ENCODE measurements around the gene RAMP3. TPM values are rescaled to one million over a fixed set of nuclear protein-coding genes. Genes with fewer than 3 reads are reported as not detected.

Gene RAMP3
- total and polyA plus RNA-seq, 10 of the 15 experiments (the other 5 are each of a cell fraction or from before 2014, with no cell fraction given): not detected

- intact Hi-C loops (cut with micrococcal nuclease; ENCODE audit: unreplicated experiment): no loop called here
- Histone ChIP-seq H4K20me1 (ENCODE audit: control insufficient read depth, insufficient read depth) (no peaks in the 10 kb centered on the region), H3K27me3 (replicated peaks in 1 of 2; ENCODE audit: control insufficient read depth in 2 of 2, insufficient read depth in 2 of 2, low read length in 1 of 2) (no peaks in the 10 kb centered on the region; a peak in 1 of 4 replicates), H3K9me3 (replicated peaks; ENCODE audit: control insufficient read depth, insufficient read depth, low read length) (no peaks in the 10 kb centered on the region; the same call in 2 of the 3 replicates), H3K4me3 (no peak overlapping the region), H2AFZ (ENCODE audit: control insufficient read depth, low read depth, low read length) (no peak overlapping the region), H3K4me1 (ENCODE audit: control insufficient read depth, insufficient read depth, low read length) (peaks cover 3% of the 10 kb centered on the region; the same call in 1 of the 2 replicates), H3K79me2 (ENCODE audit: control insufficient read depth, insufficient read depth, low read length) (no peaks in the 10 kb centered on the region), H3K9ac (ENCODE audit: control insufficient read depth, insufficient read depth, low read length) (no peak overlapping the region), H3K4me2 (ENCODE audit: control insufficient read depth, insufficient read depth) (no peak overlapping the region), H3K27ac (ENCODE audit: control insufficient read depth, insufficient read depth) (no peak overlapping the region), H3K36me3 (ENCODE audit: control insufficient read depth in 2 of 2, insufficient read depth in 2 of 2, low read length in 1 of 2) (no peaks in the 10 kb centered on the region)
- in situ Hi-C loops (cut with MboI): no loop called here
- no peak for DNase-seq (ENCODE audit: low read depth, low spot score)
- POLR2A ChIA-PET: no interaction called here
- RAD21 ChIA-PET (ENCODE audit: unreplicated experiment): no interaction called here
- no peak for FAIRE-seq
- no peak for ATAC-seq
- CTCF ChIA-PET: interaction anchor here (0.6 kb wide), 1 partner anchor 163 kb away, joined by 3 read pairs; no protein-coding TSS in a partner anchor
- WGBS (ENCODE audit: insufficient coverage, insufficient replicate concordance, low lambda C conversion rate, missing lambda C conversion rate): 32% methylated on average over 7 of the region's 7 CpGs
- SMC1A ChIA-PET (ENCODE audit: uncharacterized antibody, unreplicated experiment): no interaction called here
- no TSS peak for BruUV-seq (replicated peaks)
- TF ChIP-seq POLR2AphosphoS2 (IDR thresholded peaks at IDR 0.05; ENCODE audit: low read depth, low read length) (no peak), SMAD5 (IDR thresholded peaks at IDR 0.05; ENCODE audit: low read depth) (no peak), IKZF1 (conservative IDR thresholded peaks at IDR 0.05) (no peak), SMAD1 (IDR thresholded peaks at IDR 0.05; ENCODE audit: low read depth, partially characterized antibody) (no peak), HDAC2 (IDR thresholded peaks at IDR 0.05) (no peak), CHD1 (IDR thresholded peaks at IDR 0.05; ENCODE audit: low read depth, low read length) (no peak), RFX5 (IDR thresholded peaks at IDR 0.05; ENCODE audit: low read depth, low read length) (no peak), RAD21 (IDR thresholded peaks at IDR 0.05; ENCODE audit: insufficient read depth, low read depth, low read length) (no peak), ZNF274 (IDR thresholded peaks at IDR 0.05; ENCODE audit: insufficient read depth, insufficient read length) (no peak), NKRF (conservative IDR thresholded peaks at IDR 0.05) (no peak), NBN (IDR thresholded peaks at IDR 0.05) (no peak)
- TF ChIP-seq, protein P1, sequence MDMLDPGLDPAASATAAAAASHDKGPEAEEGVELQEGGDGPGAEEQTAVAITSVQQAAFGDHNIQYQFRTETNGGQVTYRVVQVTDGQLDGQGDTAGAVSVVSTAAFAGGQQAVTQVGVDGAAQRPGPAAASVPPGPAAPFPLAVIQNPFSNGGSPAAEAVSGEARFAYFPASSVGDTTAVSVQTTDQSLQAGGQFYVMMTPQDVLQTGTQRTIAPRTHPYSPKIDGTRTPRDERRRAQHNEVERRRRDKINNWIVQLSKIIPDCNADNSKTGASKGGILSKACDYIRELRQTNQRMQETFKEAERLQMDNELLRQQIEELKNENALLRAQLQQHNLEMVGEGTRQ (IDR thresholded peaks at IDR 0.05; ENCODE audit: borderline replicate concordance, low read depth, low read length): no peak
- TF ChIP-seq, protein P2, sequence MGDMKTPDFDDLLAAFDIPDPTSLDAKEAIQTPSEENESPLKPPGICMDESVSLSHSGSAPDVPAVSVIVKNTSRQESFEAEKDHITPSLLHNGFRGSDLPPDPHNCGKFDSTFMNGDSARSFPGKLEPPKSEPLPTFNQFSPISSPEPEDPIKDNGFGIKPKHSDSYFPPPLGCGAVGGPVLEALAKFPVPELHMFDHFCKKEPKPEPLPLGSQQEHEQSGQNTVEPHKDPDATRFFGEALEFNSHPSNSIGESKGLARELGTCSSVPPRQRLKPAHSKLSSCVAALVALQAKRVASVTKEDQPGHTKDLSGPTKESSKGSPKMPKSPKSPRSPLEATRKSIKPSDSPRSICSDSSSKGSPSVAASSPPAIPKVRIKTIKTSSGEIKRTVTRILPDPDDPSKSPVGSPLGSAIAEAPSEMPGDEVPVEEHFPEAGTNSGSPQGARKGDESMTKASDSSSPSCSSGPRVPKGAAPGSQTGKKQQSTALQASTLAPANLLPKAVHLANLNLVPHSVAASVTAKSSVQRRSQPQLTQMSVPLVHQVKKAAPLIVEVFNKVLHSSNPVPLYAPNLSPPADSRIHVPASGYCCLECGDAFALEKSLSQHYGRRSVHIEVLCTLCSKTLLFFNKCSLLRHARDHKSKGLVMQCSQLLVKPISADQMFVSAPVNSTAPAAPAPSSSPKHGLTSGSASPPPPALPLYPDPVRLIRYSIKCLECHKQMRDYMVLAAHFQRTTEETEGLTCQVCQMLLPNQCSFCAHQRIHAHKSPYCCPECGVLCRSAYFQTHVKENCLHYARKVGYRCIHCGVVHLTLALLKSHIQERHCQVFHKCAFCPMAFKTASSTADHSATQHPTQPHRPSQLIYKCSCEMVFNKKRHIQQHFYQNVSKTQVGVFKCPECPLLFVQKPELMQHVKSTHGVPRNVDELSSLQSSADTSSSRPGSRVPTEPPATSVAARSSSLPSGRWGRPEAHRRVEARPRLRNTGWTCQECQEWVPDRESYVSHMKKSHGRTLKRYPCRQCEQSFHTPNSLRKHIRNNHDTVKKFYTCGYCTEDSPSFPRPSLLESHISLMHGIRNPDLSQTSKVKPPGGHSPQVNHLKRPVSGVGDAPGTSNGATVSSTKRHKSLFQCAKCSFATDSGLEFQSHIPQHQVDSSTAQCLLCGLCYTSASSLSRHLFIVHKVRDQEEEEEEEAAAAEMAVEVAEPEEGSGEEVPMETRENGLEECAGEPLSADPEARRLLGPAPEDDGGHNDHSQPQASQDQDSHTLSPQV (IDR thresholded peaks at IDR 0.05): no peak
- TF ChIP-seq, protein P3, sequence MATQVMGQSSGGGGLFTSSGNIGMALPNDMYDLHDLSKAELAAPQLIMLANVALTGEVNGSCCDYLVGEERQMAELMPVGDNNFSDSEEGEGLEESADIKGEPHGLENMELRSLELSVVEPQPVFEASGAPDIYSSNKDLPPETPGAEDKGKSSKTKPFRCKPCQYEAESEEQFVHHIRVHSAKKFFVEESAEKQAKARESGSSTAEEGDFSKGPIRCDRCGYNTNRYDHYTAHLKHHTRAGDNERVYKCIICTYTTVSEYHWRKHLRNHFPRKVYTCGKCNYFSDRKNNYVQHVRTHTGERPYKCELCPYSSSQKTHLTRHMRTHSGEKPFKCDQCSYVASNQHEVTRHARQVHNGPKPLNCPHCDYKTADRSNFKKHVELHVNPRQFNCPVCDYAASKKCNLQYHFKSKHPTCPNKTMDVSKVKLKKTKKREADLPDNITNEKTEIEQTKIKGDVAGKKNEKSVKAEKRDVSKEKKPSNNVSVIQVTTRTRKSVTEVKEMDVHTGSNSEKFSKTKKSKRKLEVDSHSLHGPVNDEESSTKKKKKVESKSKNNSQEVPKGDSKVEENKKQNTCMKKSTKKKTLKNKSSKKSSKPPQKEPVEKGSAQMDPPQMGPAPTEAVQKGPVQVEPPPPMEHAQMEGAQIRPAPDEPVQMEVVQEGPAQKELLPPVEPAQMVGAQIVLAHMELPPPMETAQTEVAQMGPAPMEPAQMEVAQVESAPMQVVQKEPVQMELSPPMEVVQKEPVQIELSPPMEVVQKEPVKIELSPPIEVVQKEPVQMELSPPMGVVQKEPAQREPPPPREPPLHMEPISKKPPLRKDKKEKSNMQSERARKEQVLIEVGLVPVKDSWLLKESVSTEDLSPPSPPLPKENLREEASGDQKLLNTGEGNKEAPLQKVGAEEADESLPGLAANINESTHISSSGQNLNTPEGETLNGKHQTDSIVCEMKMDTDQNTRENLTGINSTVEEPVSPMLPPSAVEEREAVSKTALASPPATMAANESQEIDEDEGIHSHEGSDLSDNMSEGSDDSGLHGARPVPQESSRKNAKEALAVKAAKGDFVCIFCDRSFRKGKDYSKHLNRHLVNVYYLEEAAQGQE (IDR thresholded peaks at IDR 0.05; ENCODE audit: low read depth, low read length): no peak
These were observed 11.7 kb upstream of the RAMP3 start for GRCh38 chr7:45145881-45146280.

Data from GM12878 (cell line).